Glomerular endothelial cell (primary cell): Measurements from ENCODE around the gene MOGAT1. TPM values are rescaled to one million over a fixed set of nuclear protein-coding genes. Genes with fewer than 3 reads are reported as not detected.
A peak's percentile ranks its signal among the peaks of the same experiment; 100 is the strongest.

Experiments used
- DNase-seq: peaks from one replicate; pipeline ENCODE4 v3.0.0-alpha.2; 2011; ENCODE audit warnings: low read depth, low spot score; ENCODE audit errors: extremely low read depth
- total RNA-seq: library from RNA; depleted of rRNA; stranded (reverse); fragments of >200 nt; gene quantifications from 2 replicates; pipeline ENCODE4 v1.2.3, GENCODE V29; 2015

Gene MOGAT1, protein sequence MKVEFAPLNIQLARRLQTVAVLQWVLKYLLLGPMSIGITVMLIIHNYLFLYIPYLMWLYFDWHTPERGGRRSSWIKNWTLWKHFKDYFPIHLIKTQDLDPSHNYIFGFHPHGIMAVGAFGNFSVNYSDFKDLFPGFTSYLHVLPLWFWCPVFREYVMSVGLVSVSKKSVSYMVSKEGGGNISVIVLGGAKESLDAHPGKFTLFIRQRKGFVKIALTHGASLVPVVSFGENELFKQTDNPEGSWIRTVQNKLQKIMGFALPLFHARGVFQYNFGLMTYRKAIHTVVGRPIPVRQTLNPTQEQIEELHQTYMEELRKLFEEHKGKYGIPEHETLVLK
- not detected in 2 replicates for total RNA-seq

DNA sequence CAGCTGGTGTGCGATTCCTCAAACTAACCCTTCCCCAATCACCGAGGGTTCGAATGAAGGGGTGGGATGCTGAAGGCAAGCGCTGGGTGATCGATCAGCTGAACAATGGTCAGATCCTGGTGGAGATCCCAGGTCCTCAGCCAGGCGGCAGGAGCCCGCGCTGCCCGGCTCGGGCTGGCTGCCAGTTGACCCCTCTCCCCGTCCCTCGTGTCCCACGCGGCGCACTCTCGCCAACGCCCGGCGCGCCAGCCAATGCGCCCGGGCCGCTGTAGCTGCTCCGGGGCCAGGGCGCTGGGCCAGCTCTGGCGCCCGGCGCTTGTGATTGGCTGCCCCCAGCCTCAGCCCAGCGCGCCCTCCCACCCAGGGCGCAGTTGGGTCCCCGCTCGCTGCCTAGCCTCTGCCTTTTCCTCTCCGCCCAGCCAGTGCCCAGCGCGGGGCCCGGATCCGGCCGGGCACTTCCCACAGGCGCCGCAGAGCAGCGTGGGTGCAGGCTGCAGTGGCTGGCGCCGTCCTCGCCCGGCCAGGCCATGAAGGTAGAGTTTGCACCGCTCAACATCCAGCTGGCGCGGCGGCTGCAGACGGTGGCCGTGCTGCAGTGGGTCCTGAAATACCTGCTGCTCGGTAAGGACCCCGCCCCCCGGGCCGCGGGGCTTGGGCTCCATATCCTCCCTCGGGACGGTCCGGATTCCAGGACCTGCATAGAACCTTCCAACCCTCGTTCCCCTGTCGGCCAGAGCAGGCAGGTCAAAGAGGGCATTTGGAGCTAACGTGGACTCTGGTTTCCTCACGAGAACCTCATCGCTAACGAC lies at the start of gene MOGAT1:
Gene MOGAT1, plus strand, starts transcription at position 400 of the 809 bp plus-strand sequence. Its CDS starts 128 bp downstream, at position 528.
- no peak for DNase-seq

DNA sequence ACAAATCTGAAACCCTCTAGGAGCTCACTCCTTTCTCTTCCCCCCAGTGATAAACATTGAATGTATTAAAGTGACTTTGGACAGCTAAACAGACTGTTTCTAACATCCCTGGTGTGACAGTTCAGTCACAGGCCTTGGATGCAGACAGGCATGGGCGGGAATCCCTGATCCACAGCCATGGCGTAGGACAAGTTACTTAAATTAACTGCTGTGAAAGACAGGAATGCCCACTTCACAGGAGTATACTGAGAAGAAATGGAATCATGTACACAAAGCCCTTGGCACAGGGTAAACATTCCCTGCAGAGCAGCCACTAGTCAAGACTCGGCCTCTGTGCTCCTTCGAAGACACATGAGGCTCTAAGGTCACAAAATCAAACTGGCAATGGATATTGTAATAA lies 49.6 kb upstream of the MOGAT1 start:
- DNase-seq = no peak

DNA sequence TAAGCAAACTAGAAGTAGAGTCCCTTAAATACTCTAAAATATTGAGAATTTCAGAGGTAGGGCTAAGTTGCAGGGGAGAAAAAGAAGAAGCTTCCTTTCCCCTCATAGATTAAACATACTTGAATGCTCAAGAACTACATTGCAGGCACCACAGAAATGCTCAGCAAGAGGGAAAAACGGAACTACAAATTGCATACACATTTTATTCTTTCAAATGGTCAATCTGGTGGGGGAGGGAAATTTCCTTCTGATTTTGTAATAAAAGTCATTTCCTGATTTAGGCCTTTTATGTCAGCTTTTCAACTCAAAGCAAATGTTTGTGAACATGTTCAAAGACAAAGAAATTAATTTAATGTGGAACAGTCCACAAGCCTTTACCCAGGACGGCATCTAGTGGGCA lies 48.5 kb upstream of the MOGAT1 start:
- DNase-seq = no peak

DNA sequence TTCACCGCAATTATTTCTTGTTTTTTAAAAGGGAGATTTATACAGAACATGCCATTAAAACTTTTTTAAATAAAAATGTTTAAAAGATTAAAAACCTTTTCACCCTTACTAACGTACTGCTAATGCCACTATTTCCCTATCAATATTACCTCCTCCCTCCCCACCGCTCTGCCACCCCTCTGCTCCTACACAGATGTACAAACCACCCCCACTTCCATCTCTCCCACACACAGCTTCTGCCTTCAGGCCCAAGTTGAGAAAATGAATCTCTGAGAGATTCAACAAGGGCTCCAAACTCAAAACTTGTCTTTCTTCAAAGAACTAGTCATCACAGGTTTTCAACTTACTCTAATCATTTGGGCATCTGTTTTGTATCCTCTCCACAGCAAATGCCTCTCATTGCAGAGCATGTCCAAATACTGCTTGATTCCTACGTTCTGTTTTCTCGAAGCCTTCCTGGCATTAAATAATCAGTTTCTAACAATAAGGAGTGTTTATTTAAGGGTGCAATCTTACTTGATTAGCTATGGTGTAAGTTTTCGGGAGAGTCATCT lies 47.6 kb upstream of the MOGAT1 start:
- no peak for DNase-seq

DNA sequence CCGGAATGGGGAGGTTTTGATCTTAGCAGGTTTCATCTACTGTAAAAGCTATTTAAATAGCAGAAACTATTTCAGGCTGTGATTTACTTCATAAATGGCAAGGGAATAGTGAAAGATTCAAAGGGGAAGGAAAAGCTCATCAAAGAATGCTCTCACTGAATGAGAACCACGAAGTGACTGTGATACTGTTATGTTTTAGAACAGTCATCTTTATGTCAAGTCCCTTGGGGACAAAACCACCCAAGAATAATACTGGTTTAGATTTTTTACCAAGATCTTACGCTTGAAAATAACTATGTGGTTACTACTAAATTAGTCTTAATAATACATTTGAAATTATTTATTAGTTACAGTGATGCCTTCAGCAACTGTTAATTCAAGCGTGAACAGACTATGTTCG lies 43.7 kb upstream of the MOGAT1 start:
- DNase-seq = no peak

DNA sequence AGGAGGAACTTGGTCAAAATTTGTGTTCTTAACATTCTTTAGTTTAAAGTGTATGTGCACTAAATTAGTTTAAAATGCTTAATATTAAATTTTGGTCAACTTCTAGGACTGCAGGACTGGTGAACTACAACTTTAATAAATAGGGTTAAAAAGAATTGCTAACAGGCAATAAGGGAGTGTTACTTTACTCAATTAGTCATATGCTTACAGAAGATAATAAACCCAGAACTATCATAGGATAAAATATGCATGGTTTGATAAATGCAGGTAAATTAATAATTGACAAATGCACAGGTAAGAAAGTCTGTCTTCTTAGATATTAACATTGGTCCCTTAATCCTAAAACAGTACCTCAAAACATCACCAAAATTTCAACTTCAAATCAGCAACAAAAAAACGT lies 36.2 kb upstream of the MOGAT1 start:
- DNase-seq = no peak

DNA sequence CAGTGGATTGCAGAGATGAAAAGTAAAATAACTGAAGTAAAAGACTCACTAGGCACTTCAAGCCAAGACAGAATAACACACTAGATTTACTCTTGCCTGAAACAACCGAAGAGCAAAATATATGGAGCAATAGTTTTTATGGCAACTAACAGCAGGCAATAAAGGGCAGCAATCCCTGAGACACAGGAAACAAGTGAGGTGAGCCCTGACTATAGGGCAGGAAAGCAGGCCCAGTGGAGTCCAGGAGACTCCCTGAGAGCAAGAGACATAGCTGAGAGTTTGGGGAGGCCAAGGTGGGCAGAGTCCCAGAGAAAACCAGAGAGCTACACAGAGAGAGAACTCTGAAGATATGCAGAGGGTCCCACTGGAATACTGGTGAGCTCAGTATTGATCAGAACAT lies 34.4 kb upstream of the MOGAT1 start:
- DNase-seq = no peak

DNA sequence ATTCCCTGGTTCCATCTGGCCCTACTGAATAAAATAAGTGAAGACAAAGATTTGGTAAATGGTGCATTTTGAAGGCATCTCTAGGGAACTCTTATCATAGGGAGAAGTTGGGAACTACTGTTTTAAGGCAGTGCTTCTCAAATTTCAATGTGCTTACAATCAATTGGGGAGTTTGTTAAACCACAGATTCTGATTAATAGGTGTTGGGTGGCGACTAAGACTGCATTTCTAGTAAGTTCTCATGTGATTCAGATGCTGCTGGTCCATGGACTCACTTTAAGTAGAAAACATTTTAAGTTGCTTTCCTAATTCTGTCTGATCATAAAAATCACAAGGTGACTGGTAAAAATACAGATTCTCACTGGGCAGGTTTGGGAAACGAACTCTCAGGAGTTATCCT lies 30.1 kb upstream of the MOGAT1 start:
- DNase-seq = no peak

DNA sequence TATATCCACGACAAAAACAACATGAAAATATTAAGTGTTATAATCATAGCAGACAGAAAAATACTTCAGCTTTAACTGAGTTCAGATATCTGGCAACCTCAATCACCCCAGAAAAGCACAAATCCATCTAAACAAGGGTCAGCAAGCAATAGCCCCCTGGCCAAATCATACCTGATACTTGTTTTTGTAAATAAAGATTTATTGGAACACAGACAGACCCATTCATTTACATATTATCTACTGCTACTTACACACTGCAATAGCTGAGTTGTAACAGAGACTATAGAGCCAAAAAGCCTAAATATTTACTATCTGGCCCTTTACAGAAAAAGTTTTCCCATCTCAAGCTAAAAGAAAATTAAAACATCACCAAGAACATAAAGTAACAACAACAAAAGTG lies 28.3 kb upstream of the MOGAT1 start:
- no peak for DNase-seq

DNA sequence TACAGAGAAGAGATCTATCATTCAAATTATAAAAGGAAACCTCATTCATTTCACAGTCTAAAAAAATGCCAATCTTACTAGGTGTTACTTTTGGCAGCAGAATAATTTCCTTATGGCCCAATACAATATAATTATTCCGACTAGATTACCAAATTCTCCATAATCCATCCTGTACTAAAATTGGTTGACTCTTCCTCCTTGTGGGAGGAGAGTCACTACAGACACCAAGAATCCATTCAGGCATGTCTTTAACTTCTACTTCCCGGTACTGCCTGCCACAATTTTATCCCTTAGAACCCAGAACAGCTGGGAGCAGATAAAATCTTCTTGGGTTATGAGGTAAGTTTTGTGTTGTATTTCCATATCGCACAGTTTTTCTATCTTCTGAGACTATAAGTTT lies 25.4 kb upstream of the MOGAT1 start:
- DNase-seq = no peak

DNA sequence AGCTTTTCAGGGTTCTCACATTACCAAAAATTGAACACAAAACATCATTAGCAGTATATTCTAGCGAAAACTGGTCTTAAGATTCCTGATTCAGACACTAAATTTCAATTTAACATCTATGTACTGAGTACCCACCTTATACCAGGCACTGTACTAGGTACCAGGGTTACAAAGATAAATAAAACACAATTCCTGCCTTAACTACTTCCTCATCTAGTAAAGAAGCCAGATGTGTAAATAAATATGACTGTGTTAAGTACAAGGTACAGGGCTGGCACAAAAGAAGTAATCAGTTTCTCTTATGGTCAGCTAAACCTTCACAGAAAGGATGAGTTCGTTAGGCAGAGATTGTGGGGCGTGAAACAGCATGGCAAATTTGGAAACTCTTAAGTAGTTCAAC lies 21.7 kb upstream of the MOGAT1 start:
- DNase-seq = no peak

DNA sequence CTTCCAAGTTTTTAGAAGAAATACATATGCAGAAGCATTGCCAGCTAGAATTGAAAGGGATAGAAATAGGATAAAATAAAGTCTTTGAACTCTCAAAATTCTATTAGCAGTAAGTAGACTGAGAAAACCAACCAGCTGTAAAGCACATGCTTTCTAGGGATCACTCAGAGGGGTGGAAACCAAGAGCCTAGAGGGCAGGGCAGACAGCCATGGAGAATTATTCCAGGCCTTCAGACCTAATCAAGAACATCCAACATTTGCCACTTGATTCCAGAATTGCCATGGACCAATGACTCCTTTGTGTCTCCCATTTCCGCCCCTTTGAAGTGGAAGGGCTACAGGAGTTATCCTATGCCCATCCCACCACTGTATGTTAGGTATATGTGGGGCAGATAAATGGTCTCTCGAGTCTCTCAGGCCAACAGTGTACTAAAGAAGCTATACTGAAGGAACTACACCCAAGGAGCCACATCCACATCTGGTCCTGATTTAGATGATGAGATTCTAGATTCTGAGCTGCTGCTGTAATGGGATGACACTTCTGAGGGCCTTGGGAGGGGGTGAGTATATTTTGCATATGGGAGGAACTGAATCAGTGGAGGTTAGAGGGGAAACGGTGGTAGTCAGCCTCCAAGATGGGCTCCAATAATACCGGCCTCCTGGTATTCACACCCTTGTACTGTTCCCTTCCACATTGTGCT lies 19.6 kb upstream of the MOGAT1 start:
- DNase-seq = no peak

DNA sequence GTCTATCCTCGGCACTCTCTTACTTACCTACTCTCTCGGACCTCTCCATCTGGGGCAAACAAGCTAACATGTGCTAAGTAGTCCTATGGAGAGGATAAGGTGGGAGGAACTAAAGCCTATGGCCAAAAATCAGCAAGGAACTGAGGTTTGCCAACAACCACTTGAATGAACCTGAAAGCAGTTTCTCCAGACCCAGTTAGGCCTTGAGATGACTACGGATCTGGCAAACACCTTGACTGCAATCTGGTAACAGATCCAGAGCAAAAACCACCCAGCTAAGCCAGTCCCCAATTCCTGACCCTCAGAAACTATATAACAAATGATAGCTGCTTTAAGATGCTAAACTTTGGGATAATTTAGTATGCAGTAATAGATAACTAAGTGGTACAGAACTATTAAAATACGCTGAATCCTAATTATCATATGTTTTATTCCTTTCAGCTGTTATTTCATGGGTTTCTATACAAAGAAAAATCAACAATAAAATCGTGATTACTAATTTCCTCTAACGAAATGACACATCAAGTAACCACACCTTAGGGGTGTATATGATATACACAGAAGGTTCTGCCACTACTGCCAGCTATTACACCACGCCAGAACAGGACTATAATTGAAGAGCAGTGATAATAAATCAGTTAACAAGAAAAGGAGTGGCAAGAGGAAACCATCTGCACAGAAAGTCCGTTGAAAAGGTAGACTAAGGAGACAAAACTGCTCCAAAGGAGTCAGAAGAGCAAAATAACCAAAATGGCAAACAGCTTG lies 18.8 kb upstream of the MOGAT1 start:
- DNase-seq = no peak

DNA sequence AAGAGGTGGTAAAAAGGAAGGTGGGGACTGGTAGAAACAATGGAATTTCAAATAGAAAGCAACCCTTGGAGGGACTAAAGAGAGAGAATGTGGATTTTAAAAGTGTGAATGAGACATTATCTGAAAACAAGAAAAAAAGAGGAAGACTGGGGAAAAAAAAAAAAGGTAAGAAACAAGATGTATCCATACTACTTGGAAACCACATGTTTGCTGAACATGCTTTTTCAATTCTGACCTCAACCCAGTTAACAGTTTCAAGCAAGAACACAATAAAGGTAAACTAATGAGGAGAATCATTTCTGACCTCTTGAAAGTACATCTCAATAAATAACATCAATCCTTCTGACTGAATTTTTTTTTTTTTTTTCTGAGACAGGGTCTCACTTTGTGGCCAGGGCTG lies 18.2 kb upstream of the MOGAT1 start:
- no peak for DNase-seq

DNA sequence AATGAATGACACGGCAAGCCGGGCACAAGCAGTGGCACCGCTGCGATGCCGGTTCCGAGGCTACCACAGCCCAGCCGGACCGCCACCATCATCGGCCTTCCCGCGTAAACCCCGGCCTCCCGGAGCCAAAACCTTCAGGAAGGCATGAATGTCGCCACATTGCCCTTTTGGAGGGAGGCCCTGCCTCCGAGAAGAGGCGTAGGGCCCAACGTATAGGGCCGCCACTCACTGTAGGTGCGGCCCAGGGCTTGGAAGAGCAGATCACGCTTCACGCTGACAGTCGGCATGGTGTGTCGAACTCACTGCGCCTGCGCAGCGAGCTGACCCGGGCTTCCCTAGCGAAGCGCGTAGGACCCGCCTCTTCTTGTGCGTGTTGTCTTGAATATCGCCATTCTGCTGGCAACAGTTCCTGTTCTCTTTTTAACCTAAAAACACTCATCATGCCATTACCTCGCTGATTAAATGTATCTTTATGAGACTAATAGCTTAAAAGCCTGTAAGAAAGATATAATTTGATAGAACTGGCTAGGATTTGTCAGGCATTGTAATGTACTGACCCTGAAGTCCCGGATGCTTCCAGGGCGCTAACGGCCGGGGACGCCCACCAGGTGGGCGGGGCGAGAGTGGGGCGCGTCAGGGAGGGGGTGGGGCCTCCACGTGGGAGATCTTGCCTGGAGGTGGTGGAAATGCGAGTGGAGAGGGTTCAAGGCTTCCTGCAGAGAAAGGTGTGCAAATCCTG lies 15.5 kb upstream of the MOGAT1 start, which contains the start of gene FARSB:
Gene FARSB, minus strand, starts transcription at position 306 of the 739 bp plus-strand sequence. Its CDS starts 19 bp downstream, at position 287.
- peak; percentile 91 for DNase-seq

DNA sequence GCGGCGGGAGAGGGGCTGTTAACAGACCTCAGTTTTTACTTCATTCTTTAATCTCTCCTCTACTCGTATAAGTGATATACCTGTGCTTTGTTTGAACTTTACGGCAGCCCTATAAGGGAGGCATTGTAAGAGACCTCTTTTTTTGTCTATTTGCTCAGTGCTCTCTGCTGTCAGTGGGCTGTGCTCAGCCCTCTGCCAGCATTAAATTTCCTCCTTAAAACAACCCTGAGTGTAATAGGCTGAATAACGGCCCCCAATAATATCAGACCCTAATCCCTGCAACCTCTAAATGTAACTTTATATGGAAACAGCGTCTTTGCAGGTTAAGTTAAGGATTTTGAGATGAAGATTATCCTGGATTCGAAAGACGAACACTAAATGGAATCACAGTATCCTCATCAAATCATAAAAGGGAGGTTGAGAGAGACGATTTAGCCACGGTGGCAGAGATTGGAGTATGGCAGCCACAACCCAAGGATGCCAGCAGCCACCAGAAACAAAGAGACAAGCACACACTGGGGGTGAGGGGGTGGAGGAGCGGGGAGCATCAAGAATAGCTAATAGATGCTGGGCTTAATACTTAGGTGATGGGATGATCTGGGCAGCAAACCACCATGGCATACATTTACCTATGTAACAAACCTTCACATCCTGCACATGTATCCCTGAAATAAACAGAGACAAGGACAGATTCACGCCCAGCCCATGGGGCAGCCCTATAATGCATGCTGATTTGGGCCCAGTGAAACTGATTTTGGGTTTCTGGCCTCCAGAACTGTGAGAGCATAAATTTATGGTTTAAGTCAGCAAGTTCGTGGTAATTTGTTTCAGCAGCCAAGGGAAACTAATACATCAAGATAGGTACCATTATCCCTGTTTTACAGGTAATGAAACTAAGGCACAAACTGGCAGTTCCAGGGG lies 14.7 kb upstream of the MOGAT1 start:
- DNase-seq = no peak

DNA sequence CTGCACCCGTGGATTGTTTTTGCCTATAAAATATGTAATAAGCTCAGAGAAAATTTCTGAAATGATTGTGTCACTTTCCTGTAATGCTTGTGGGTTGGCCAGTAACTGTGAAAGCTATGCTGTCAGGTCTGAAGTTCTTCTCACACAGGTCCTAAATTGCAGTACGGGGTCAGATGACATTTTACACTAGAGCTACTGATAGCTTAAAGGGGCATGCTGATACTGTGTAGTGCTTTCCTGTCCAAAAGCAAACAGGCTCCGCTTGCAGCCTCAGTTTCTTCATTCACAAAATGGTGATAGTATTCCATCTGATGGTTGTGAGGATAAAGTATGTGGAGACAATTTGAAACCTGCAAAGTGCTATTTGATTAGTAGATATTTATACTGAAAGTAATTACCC lies 8.0 kb upstream of the MOGAT1 start:
- no peak for DNase-seq

DNA sequence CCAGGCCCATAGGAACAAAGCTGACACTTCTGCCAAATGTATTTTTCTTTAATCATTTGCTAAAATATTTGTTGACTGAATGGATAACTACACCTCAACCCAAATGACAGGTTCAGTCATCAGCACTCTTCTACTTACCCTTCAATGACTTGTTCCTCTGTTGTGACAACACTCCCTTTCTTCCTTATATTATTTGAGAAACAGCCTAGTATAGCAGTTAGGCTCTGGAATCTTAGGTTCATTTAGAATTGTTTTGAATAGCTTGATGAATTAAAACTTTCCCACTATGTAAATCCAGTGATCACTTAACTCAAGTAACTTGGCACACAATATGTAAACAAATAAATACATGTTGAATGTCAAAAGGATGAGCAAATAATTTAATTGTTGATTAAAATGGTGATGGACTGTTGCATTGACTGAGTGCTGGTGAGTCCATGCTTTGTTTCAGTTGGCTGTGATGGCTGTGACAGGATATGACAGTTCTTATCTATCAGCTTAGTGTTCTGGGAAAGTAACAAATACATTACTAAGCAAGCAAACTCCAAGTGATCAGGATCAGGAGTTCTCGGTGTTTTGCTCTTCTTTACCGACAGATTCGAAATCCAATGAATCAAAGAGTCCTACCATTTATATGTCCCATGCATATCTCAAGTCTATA lies 2.8 kb upstream of the MOGAT1 start:
- no peak for DNase-seq
